Suppressor macrophage (primary cell): Measurements from ENCODE around the gene SNUPN.
"Not testable (repeated sequence)": the region's sequence is repeated elsewhere in the genome, so short reads cannot be mapped to it uniquely, and the experiment has no call there.

Source experiments
- DNase-seq, 4 experiments: peaks; one replicate each; pipeline ENCODE4 v3.0.0-alpha.2; 2020 to 2022

SNUPN gene

DNA sequence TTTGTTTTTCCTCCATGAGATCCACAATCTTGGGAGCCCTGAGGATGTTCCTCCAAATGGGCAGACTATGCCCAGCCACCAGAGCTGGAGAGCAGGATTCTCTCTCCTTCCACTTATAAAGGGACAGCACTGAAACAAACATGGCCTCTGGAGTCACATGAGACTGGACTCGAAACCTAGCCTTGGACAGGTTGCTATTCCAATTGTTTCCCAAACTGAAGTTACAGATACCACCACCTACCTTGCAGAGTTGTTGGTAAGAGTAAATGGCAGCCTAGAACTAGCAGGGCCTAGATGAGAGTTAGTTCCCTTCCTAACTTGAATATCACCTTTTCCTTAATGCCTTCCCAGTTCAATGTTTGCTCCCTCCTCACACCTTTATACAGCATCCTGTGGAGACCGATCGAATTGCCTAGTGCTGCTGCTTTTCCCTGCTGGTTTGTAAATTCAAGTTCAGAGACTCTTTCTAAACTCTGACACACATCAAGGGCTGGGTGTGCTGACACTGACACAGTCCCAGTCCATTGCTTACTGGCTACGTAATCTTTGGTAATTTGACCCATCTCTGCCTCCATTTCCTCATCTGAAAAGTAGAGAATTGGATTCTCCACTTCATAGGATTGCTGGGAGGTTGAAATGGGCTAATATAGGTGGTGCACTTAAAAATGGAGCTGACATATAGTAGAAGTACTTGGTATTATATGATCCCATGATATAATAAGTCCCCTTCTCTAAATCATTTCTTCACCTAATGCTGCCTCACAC, 11.9 kb upstream of the SNUPN start:
- DNase-seq = no peak

DNA sequence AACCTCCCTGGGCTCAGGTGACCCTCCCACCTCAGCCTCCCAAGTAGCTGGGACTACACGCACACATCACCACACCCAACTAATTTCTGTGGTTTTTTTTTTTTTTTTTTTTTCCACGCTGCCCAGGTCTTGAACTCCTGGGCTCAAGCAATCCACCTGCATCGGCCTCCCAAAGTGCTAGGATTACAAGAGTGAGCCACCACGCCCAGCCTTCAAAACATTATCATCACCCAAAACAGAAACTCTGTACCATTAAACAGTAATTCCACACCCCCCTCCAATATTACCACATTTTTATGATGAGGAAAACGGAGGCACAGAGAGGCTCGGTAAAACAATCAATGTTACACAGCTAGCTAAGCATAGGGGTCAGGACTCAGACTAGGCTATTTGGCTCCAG, 10.5 kb upstream of the SNUPN start:
- DNase-seq = no peak

DNA sequence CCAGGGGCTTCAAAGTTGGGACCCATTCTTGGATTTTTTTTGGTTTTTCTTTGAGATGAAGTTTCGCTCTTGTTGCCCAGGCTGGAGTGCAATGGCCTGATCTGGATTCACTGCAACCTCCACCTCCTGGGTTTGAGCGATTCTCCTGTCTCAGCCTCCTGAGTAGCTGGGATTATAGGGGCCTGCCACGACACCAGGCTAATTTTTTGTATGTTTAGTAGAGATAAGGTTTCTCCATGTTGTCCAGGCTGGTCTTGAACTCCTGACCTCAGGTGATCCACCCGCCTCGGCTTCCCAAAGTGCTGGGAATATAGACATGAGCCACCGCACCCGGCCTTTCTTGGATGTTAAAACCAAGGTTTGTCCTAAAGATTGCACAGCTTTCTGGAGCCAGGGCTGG, 8.4 kb upstream of the SNUPN start:
- not testable (repeated sequence) for DNase-seq

DNA sequence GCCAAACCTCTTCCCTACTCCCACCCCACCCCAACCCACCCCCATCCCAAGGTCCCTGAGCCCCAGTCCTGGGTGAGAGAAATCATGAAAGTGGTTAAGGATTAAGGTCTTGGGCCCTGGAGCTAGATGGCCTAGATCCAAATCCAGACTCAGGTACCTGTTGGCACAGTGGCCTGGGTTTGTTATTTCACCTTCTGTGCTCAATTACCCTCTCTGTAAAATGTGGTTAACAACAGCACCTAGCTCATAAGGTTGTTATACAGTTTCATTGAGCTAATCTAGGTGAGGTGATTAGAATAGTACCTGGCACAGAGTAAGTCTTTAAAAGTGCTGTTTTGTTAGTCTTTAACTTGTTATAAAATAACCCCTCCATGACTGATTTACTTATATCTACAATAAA, 6.4 kb upstream of the SNUPN start:
- DNase-seq = no peak

DNA sequence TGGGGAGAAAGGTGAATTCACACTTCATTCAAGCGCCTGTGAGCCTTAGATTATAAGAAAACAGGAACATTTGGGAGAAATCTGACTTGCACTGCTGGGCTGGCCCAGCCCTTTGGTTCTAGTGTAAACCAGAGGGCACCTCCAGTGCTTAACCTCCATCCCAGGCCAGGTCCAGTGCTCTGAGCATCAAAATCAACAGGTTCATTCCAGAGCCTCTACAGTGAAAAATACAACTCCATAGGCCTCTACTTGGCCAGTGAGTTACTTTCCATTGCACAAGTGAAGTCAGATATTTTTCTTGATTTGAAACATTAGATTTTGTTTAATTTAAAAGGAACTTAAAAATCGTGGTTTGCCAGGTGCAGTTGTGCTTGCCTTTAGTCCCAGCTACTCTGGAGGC, 3.0 kb downstream of the SNUPN start:
- no peak for DNase-seq

DNA sequence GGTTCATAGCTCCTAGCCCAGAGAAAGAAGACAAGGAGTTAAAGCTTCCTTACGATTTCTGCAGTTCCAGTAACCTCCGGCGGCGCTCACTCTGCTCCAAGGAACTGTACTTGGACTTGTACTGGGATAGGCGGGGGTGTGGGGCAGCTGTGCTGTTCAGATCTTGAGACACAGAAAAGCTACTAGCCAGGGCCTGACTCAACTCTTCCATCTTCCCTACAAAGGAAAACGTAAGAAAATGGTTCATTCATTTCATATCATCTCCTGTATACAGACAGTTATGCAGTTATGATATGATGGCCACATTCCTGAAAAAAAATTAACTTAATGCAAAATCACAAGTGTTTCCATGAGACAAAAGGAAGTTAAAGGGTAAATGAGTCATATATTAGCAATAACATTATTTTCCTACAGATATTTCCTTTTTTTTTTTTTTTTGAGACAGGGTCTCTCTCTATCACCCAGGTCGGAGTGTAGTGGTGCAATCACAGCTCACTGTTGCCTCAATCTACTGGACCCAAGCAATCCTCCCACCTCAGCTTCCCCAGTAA, 4.6 kb downstream of the SNUPN start:
- DNase-seq = peak; percentile 55 to 77 (median 70)

DNA sequence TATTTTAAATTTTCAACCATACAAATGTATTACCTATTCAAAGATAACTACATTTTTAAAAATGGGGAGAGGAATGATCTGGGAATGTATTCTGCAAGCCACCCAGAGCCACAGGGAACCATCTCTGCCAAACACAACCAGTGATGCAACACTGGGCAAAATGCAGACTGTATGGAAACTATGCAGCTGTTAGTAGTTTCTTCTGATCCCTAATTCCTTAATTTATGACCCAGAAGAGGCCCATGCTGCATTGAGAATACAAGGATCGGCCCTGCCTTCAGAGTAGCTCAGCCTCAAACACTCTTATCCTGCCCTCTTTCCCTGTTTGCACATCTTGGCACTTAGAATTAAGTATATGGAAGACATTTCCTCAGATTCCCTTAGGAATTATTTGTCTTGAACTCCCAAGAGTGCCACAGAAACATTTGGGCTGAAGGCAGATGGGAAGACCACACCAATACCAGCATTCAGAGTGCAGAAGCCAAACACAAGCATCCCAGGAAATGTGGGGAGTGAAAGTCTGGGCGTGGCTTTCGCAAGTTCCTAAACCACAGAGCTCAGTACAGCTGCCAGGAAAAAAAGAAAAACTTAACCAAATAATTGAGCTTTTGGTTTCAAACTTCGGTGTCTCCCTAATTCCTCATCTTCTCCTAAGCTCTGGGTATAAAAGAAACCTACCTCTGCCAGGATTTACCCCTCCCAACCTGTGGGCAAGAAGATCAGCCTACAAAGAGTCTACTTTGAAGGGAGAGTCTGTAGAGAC, 5.3 kb downstream of the SNUPN start:
- peak; percentile 29 to 62 (median 56) for DNase-seq

DNA sequence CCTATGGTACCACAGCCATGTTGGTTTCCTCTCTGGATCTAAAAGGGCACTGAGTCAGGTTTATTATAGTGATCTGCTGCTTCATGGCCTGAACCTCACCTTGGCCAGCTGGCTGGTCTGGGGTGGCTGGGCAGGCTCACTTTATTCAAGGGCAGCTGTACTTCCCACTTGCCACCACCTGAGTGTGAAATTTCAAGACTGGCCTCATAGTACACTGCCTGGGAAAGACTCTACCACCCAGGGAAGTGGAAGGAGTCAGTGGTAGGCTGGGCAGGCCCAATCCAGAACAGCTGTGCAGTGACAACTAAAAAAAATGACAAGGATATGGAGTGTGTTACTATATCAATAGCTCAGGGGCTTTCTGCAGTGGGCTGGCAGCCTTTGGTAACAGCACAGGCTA, 8.8 kb downstream of the SNUPN start:
- no peak for DNase-seq

DNA sequence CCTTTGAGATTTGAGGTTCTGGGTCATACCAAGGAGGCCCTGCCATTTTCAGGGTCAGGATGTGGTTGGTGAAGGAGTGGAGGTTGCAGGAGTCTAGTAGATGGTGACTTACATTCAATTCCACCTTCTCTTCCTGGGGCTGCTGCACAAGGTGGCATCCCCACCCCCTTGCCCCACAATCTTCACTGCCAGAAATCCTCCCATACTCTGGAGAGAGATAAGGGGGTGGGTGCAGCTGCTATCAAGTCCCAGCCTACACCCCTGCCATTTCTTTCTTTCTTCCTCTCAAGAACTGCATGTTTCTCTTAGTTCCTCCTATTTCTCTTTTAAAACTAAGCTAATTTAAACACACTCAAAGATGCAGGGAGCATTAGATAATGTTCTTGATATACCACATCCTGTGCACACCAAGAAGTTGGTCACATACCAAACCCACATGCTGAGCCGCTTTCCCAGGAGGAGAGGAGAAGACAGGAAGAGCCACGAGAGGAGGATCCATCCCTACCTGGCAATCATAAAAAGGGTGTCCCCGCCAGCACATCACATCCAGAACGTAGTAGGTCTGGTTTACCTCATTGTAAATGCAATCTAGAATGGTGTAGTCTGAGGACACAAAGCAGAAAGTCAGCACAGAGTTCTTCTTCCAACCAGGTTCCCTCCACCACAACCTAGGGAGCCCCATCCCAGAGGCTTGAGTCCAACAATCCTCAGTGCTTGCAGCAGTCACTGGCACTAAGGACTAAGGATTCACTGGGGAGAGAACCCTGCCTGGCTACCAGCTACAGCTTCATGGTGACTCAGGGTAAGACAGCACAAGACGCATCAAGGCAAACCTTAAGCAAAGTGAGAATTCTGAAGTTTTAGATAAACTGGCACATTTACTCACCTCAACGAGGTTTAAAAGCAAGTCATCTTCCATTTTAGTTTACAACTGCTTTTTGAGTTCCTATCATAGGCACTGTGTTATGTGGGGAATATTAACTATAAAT, 18.5 kb downstream of the SNUPN start:
- no peak for DNase-seq

DNA sequence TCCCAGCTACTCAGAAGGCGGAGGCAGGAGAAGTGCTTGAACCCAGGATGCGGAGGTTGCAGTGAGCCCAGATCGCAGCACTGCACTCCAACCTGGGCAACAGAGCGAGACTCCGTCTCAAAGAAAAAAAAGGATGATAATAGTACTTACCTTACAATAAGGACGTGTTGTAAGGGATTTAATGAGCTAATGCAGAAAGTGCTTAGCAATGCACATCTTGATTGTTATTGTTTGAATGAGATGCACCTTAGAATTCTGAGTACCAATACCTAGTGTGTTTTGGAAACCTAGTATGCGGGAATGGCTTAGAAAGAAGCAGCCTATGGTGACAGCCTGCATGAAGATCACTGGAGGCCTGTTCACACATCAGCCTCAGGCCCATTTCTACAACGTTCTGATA, 19.5 kb downstream of the SNUPN start:
- no peak for DNase-seq

DNA sequence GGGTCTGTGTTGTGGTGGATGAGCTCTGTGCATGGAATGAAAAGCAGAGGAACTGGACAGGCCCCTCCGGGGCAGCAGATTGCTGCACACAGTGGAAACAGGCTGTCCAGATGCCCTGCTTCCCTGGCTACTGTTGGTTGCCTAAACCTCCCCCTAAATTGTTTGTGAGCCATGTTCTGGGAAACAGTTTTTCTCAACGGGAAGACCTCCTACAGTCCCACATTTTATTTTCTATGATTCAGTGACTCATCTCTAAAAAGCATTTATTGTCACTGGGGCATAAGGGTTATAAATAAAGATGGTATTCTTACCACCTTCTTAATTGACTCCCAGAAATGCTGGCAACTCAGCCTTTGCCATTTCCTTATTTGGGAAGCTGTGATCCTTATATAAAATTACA, 26.1 kb downstream of the SNUPN start:
- no peak for DNase-seq

DNA sequence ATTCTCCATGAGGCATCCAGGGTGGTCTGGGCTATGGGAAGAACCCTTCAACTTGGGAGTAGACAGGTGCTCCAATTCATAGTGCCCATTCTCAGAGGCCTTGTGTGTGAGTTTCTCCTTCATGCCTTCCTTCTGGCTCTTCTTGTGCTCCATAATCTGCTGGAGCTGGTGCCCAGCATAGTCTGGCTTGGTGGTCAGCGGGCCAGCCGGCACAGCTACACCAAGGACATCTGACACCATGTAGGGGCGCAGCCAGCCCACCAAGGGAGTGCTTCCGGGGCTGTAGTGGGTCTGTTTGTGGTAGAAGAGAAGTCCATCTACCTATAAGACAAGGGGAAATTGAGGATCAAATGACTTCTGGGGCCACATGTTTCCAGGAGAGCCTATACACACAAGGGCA, 27.2 kb downstream of the SNUPN start:
- no peak for DNase-seq

DNA sequence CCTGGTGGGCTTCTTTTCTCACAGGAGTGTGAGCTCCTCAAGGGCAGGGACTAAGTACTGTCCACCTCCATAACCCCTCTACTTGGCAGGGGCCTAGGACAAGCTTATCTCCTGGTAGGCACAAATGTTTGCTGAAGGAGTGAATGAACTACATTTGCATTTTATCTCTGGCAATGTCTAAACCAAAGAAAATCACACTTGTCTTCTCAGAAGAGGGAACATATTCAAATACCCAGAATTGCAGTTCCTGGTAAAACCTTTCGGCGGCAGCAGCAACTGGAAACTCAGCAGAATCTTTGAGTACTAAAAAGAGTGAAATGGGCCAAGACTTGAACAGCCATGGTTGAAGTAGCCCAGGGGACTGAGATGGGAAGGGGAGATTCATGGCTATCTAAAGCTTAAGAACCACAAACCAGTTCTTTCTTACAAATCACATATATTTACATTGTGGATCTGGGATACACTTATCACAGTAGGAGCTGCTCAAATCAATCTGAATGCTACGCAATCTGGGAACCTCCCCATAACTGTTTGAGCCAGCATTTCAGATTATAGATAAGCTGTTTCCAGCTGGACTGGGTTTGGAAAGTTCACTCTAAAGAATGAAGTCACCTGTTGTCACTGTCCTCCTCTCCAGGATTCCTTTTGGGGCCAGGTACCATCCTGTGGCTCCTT, 27.7 kb downstream of the SNUPN start:
- DNase-seq = peak; percentile 25 to 60 (median 47)

DNA sequence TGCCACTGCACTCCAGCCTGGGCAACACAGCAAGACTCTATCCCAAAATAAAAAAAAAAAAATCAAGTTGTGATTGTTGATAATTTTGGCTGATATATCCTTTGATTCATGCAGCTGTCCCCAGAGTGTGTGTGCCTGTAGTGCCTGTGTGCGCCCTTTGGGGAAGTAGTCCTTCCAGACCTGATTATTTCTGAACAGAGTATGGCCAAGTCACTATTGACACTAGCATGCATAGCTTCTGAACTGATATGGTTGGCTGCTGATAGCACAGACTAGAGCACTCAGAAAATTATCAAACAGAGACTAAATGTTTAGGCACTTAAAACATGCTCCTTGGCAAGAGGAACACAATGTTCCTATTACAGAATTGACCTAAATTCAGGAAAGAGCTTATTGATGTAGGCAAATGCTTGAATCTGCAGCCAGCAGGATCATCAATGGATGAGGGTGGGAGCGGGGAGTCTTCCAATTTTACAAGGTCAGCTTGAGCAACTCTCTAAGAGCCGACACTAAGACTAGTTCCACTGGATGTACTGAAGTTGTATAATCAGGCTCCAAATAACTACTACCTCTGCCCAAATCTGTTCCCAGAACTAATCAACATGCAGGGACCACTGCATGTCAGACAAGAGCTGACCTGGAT, 28.7 kb downstream of the SNUPN start:
- DNase-seq = no peak

DNA sequence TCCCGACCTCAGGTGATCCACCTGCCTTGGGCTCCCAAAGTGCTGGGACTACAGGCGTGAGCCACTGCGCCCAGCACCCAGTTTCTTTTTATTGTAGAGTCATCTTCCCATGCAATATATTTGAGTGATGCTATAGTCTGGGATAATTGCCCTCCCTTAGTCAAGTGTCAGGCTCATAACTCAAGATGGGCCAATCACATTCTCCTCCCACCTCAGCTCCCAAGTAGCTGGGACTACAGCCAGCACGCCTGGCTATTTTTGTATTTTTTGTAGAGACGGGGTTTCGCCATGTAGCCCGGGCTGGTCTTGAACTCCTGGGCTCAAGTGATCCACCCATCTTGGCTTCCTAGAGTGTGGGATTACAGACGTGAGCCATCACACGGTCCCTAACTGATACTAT, 31.2 kb downstream of the SNUPN start:
- no peak for DNase-seq

DNA sequence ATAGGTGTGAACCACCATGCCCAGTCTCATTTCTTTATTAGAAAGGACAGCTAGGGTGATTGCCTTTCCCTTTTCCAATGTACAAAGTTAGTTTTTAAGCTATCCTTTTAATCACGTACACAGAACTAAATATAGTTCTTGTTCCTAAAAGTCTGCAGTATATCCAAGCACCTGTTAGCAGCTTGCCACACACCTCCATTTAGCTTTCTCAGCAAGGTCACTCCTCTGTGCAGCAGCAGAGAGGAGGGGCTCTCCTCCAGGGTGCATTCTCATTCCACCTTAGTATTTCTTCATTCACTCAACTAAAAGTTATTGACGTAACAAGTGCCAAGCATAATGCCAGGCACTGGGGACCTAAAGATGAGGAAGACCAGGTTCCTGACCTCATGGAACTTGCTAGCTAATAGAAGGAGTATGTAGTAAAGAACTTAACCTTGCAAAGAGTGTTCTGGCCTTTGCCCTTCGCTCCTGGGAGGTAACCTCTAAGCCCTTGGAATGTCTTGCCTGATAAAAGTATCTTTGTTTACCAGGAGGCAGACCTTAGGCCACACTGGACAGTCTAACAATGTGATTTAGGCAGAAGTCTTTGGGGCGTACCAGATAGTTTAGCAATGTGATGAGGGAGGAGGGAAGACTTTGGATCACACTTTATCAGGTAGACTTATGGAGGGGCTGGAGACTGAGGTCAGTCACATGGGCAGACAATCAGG, 33.7 kb downstream of the SNUPN start:
- no peak for DNase-seq

DNA sequence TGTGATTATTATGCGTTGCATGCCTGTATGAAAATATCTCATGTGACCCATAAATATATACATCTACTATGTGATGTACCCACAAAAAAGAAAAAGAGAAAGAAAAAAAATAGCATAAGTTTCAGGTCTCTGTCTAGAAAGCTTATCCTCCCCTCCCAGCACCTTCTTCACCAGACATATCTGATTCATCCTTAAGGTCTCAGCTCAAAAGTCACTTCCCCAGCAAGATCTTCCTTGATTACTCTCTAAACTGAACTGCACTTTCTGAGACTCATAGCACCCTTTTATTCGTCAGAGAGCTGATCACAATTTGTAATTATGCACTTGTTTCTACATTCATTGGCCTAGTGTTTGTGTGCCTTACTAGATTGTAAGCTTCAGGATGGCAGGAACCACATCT, 35.3 kb downstream of the SNUPN start:
- no peak for DNase-seq

DNA sequence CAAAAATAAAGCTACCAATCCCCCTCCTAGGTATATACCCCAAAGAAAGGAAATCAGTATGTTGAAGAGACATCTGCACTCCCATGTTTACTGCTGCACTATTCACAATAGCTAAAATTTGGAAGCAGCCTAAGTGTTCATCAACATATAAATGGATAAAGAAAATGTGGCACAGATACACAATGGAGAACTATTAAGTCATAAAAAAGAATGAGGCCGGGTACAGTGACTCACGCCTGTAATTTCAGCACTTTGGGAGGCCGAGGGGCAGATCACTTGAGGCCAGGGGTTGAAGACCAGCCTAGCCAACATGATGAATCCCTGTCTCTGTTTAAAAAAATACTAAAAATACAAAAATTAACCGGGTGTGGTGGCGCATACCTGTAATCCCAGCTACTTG, 36.5 kb downstream of the SNUPN start:
- DNase-seq = no peak

DNA sequence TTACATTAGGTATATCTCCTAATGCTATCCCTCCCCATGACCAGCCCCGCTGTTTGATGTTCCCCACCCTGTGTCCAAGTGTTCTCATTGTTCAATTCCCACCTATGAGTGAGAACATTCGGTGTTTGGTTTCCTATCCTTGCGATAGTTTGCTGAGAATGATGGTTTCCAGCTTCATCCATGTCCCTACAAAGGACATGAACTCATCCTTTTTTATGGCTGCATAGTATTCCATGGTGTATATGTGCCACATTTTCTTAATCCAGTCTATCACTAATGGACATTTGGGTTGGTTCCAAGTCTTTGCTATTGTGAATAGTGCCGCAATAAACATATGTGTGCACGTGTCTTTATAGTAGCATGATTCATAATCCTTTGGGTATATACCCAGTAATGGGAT, 39.1 kb downstream of the SNUPN start:
- DNase-seq = not testable (repeated sequence)

DNA sequence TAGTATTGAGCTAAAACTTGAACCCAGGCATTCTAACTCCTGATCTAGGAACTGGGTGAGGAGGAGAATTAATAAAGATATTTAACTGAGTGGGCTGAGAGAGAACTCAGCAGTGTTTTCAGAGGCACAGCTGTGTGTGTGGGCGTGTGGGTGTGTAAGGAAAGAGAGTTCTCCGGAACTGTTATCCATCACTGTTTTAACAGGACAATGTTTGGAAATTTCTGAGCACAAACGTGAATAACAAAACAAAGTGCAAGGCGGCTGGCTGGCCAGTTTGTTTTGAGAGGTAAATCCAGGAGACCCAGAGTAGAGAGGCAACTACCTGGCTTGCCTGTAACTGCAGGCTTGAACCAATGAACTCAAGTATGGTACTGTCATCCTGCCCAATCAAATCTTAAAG, 41.4 kb downstream of the SNUPN start:
- DNase-seq = peak in 1 of 4 experiments; percentile 27

DNA sequence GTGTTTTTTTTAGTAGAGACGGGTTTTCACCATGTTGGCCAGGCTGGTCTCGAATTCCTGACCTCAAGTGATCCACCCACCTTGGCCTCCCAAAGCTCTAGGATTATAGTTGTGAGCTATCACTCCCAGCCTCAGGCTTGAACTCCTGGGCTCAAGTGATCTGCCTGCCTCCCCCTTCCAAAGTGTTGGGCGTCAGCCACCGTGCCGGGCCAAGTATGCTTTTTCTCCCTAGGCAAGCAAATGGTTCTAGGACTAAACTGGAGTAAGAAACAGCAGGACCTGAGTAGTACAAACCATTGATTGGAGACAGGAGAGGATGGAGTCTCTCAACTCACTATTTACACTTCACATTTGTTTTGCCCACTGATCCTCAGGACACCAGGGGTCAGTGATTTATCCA, 41.8 kb downstream of the SNUPN start:
- DNase-seq = no peak
